Neural cell (in vitro differentiated cells): Measurements from ENCODE around the gene RMI1. TPM values are rescaled to one million over a fixed set of nuclear protein-coding genes. Genes with fewer than 3 reads are reported as not detected.

ENCODE experiments used
- H2AFZ ChIP-seq: fragments of 200-600, 300-800 bp; sonication (generic), shearing (Covaris generic); 2 replicates; pipeline ENCODE4 v1.6.0; 2014; ENCODE audit warnings: low read depth, mild to moderate bottlenecking, antibody characterized with exemption, low read length, moderate library complexity
- H3F3A ChIP-seq: fragments of 200-600 bp; shearing (Covaris generic); 2 replicates; pipeline ENCODE4 v1.6.1; 2016; ENCODE audit warnings: mild to moderate bottlenecking, moderate library complexity, mixed read lengths, antibody characterized with exemption, low read length; ENCODE audit not compliant: insufficient read depth, poor library complexity, severe bottlenecking
- H3K27ac ChIP-seq: fragments of 200-600, 300-800 bp; sonication (generic), shearing (Covaris generic); 2 replicates; pipeline ENCODE4 v1.5.1; 2014; ENCODE audit warnings: mild to moderate bottlenecking, low read length, moderate library complexity
- H3K27me3 ChIP-seq: fragments of 300-800, 200-600 bp; sonication (generic), shearing (Covaris generic); 2 replicates; pipeline ENCODE4 v1.6.0; 2014; ENCODE audit warnings: mild to moderate bottlenecking, low read depth, low read length, moderate library complexity; ENCODE audit not compliant: insufficient read depth
- H3K36me3 ChIP-seq: fragments of 300-800, 200-600 bp; sonication (generic), shearing (Covaris generic); 2 replicates; pipeline ENCODE4 v1.5.1; 2014; ENCODE audit warnings: mild to moderate bottlenecking, antibody characterized with exemption, low read length, moderate library complexity; ENCODE audit not compliant: insufficient read depth
- H3K4me2 ChIP-seq: fragments of 300-800, 200-600 bp; sonication (generic), shearing (Covaris generic); 2 replicates; pipeline ENCODE4 v1.6.0; 2014; ENCODE audit warnings: mild to moderate bottlenecking, low read length
- H3K4me3 ChIP-seq: fragments of 300-800, 200-600 bp; sonication (generic), shearing (Covaris generic); 2 replicates; pipeline ENCODE4 v1.5.1; 2014; ENCODE audit warnings: mild to moderate bottlenecking, low read length, moderate library complexity
- H3K79me2 ChIP-seq: fragments of 200-600 bp; shearing (Covaris generic); replicated peaks from 2 replicates; pipeline ENCODE4 v1.6.0; 2014; ENCODE audit warnings: mild to moderate bottlenecking, low read length, moderate library complexity; ENCODE audit not compliant: insufficient read depth
- H3K9ac ChIP-seq: fragments of 300-800, 200-600 bp; sonication (generic), shearing (Covaris generic); 2 replicates; pipeline ENCODE4 v1.6.1; 2016; ENCODE audit warnings: mild to moderate bottlenecking, low read length, mixed read lengths
- H3K9me2 ChIP-seq: fragments of 200-600 bp; shearing (Covaris generic); 2 replicates; pipeline ENCODE4 v1.6.1; 2016; ENCODE audit warnings: mild to moderate bottlenecking, low read length, mixed read lengths; ENCODE audit not compliant: insufficient read depth
- H3K9me3 ChIP-seq: fragments of 200-600, 300-800 bp; sonication (generic), shearing (Covaris generic); 2 replicates; pipeline ENCODE4 v1.6.1; 2016; ENCODE audit warnings: mild to moderate bottlenecking, mixed run types, low read length, moderate library complexity, mixed read lengths
- H4K20me1 ChIP-seq: fragments of 200-600 bp; shearing (Covaris generic); 2 replicates; pipeline ENCODE4 v1.6.1; 2016; ENCODE audit warnings: mild to moderate bottlenecking, mixed run types; ENCODE audit not compliant: insufficient read depth
- EZH2 ChIP-seq: fragments of 200-600, 300-800 bp; shearing (Covaris generic), sonication (generic); IDR thresholded peaks from 2 replicates; pipeline ENCODE4 v1.6.1; 2014; ENCODE audit warnings: antibody characterized with exemption, low read length, borderline replicate concordance, mild to moderate bottlenecking; ENCODE audit not compliant: insufficient read depth, poor library complexity, severe bottlenecking
- MXI1 ChIP-seq: fragments of 450-650 bp; conservative IDR thresholded peaks from 2 replicates; pipeline ENCODE4 v1.6.1; 2014; ENCODE audit warnings: antibody characterized with exemption, mild to moderate bottlenecking; ENCODE audit not compliant: poor library complexity, severe bottlenecking
- POLR2AphosphoS5 ChIP-seq: IDR thresholded peaks from 2 replicates; pipeline ENCODE4 v1.6.1; 2012
- RAD21 ChIP-seq: fragments of 450-650 bp; conservative IDR thresholded peaks from 2 replicates; pipeline ENCODE4 v1.6.1; 2014; ENCODE audit warnings: antibody characterized with exemption, mild to moderate bottlenecking, moderate library complexity
- SMC3 ChIP-seq: fragments of 450-650 bp; conservative IDR thresholded peaks from 2 replicates; pipeline ENCODE4 v1.6.1; 2014; ENCODE audit warnings: antibody characterized with exemption, mild to moderate bottlenecking, moderate library complexity; ENCODE audit not compliant: poor library complexity
- TAF1 ChIP-seq: IDR thresholded peaks from 2 replicates; pipeline ENCODE4 v1.6.1; 2012; ENCODE audit warnings: low read depth
- polyA plus RNA-seq: library from polyadenylated mRNA; depleted of rRNA; stranded (reverse); fragments of >200 nt; gene quantifications from 2 replicates; pipeline ENCODE4 v1.2.3, GENCODE V29; 2014
- TF ChIP-seq, protein P1 (sequence below): fragments of 450-650 bp; IDR thresholded peaks from 2 replicates; pipeline ENCODE4 v1.5.1; 2014; ENCODE audit warnings: antibody characterized with exemption, mild to moderate bottlenecking, moderate library complexity; ENCODE audit not compliant: poor library complexity, severe bottlenecking
- TF ChIP-seq, protein P2 (sequence below): IDR thresholded peaks from 2 replicates; pipeline ENCODE4 v1.6.1; 2012; ENCODE audit warnings: borderline replicate concordance

RMI1 gene
- polyA plus RNA-seq, 1 donor from 2014 or later = 13.1 TPM

DNA sequence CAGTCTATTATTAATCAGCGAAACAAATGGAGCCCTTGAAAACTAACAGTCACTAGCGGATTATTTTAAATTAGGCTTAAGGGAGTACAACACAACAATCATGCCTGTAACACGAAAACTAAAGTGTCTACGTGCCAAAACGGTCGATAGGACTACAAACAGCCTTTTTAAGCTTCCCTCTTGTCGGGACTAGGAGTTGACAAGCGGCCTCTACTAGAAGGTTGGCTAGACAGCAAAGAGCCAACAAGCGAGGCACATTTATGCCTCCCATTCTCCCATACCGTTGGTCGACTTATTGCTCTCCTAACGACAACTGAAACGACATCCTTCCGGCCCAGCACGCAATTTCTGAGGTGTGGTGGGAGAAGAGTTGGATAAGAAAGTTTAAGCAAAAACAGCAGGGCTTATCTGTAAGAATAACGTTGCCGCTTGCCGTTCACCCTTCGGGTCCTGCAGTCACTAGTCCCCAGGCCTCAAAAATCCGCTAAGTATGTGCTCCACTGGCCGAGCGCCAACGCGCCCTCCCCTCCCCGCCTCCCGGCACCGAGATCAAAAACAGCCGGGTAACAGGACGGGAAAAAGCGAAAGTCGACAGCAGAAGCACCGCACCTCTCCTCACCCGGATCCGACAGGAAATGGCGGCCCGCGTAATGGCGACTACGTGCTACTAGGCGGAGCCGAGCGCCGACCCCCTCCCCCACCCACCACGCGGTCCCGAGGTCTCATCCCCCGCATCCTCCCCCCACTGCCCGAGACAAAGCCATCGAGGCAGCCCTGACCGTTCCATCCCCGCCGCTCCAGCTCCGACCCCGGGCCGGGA lies 1.4 kb upstream of the RMI1 start:
- no peak overlapping the region for H2AFZ ChIP-seq
- no peaks in the 10 kb centered on the region for H3K9me2 ChIP-seq
- H3K36me3 ChIP-seq = peaks cover 13% of the 10 kb centered on the region
- peaks cover 49% of the 10 kb centered on the region for H4K20me1 ChIP-seq
- peaks cover 5% of the 10 kb centered on the region for H3F3A ChIP-seq
- H3K79me2 ChIP-seq = peaks cover 81% of the 10 kb centered on the region
- TF ChIP-seq, protein P1, sequence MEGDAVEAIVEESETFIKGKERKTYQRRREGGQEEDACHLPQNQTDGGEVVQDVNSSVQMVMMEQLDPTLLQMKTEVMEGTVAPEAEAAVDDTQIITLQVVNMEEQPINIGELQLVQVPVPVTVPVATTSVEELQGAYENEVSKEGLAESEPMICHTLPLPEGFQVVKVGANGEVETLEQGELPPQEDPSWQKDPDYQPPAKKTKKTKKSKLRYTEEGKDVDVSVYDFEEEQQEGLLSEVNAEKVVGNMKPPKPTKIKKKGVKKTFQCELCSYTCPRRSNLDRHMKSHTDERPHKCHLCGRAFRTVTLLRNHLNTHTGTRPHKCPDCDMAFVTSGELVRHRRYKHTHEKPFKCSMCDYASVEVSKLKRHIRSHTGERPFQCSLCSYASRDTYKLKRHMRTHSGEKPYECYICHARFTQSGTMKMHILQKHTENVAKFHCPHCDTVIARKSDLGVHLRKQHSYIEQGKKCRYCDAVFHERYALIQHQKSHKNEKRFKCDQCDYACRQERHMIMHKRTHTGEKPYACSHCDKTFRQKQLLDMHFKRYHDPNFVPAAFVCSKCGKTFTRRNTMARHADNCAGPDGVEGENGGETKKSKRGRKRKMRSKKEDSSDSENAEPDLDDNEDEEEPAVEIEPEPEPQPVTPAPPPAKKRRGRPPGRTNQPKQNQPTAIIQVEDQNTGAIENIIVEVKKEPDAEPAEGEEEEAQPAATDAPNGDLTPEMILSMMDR = no peak
- peak; percentile 62 for TF ChIP-seq MXI1
- TF ChIP-seq, protein P2, sequence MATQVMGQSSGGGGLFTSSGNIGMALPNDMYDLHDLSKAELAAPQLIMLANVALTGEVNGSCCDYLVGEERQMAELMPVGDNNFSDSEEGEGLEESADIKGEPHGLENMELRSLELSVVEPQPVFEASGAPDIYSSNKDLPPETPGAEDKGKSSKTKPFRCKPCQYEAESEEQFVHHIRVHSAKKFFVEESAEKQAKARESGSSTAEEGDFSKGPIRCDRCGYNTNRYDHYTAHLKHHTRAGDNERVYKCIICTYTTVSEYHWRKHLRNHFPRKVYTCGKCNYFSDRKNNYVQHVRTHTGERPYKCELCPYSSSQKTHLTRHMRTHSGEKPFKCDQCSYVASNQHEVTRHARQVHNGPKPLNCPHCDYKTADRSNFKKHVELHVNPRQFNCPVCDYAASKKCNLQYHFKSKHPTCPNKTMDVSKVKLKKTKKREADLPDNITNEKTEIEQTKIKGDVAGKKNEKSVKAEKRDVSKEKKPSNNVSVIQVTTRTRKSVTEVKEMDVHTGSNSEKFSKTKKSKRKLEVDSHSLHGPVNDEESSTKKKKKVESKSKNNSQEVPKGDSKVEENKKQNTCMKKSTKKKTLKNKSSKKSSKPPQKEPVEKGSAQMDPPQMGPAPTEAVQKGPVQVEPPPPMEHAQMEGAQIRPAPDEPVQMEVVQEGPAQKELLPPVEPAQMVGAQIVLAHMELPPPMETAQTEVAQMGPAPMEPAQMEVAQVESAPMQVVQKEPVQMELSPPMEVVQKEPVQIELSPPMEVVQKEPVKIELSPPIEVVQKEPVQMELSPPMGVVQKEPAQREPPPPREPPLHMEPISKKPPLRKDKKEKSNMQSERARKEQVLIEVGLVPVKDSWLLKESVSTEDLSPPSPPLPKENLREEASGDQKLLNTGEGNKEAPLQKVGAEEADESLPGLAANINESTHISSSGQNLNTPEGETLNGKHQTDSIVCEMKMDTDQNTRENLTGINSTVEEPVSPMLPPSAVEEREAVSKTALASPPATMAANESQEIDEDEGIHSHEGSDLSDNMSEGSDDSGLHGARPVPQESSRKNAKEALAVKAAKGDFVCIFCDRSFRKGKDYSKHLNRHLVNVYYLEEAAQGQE = no peak
- TF ChIP-seq TAF1 = no peak
- TF ChIP-seq SMC3 = peak; percentile 39
- peak; percentile 52 for TF ChIP-seq POLR2AphosphoS5
- peak; percentile 28 for TF ChIP-seq RAD21
- peak overlapping the region; percentile 85 for H3K4me3 ChIP-seq
- H3K9ac ChIP-seq = peak overlapping the region; percentile 100
- peak overlapping the region; percentile 100 for H3K27ac ChIP-seq
- H3K27me3 ChIP-seq = no peaks in the 10 kb centered on the region
- no peaks in the 10 kb centered on the region for H3K9me3 ChIP-seq
- peak overlapping the region; percentile 71 for H3K4me2 ChIP-seq

DNA sequence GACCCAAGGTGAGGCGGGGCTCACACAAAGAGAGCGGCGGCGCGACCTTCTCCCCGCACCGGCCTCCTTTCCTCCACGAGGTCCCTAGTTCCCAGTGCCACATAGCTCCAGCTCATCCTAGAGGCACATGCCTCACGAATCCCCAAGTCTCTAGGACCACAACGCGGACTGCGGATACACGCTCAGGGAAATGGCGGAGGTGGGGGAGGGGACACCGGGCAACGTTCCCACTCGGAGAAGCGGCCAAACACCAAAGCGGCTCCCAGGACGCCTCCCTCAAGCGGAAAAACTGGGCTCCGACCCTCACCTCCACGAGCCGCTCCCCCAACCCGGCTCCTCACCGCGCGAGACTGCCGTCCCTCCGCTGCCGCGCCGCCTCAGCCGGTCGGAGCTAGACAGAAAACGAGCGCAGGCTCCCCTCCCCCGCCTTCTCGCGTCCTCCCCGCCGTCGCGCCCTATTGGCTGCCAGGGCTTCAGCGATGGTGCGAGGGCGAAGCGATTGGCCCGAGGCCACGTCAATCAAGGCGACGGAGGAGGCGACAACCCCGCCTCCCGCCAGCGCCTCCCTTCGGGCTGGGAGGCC lies 702 bp upstream of the RMI1 start, which contains the start of gene HNRNPK:
TSS of gene HNRNPK (minus strand) at position 404 of the 583 bp plus-strand sequence. CDS start 1,963 bp downstream, outside the sequence.
- peak within 1 kb of the TSS; percentile 54 for H2AFZ ChIP-seq
- TF ChIP-seq MXI1 = peak; percentile 35
- no peak for TF ChIP-seq EZH2
- TF ChIP-seq, protein P2 = peak; percentile 80
- TF ChIP-seq POLR2AphosphoS5 = peak; percentile 86
- no peak for TF ChIP-seq TAF1
- H3K9me3 ChIP-seq = no peaks in the 10 kb centered on the region
- no peaks in the 10 kb centered on the region for H3K9me2 ChIP-seq
- H3K9ac ChIP-seq = peak within 1 kb of the TSS; percentile 100
- peak within 1 kb of the TSS; percentile 85 for H3K4me3 ChIP-seq
- H3K27me3 ChIP-seq = no peaks in the 10 kb centered on the region
- peaks cover 4% of the 10 kb centered on the region for H3F3A ChIP-seq
- H3K79me2 ChIP-seq = peaks cover 81% of the 10 kb centered on the region
- peak within 1 kb of the TSS; percentile 100 for H3K27ac ChIP-seq
- peaks cover 13% of the 10 kb centered on the region for H3K36me3 ChIP-seq
- H3K4me2 ChIP-seq = peak within 1 kb of the TSS; percentile 79
- peaks cover 44% of the 10 kb centered on the region for H4K20me1 ChIP-seq
